Stimulated activated naive B cell treated with anti-CD40 and anti-IgM and Interleukin-4, amounts not matched to agents 10 μg/mL and 1 μg/mL and 100 μg/mL, for 72 hours (primary cell): Measurements from ENCODE around the gene CES4A.
"Not testable (repeated sequence)": the region's sequence is repeated elsewhere in the genome, so short reads cannot be mapped to it uniquely, and the experiment has no call there.

Experiments used
- ATAC-seq, 2 donors: fragments of 150-1000 bp; cut with Tn5 transposase; replicated peaks; 2 replicates each; pipeline ENCODE4 v1.10.0; 2021; ENCODE audit warnings: moderate library complexity in 1 of 2
- DNase-seq: peaks from one replicate; pipeline ENCODE4 v3.0.0; 2021
- H3K27ac Mint-ChIP-seq: one replicate; pipeline ENCODE4 v1.8.0; 2022; ENCODE audit warnings: mild to moderate bottlenecking, mixed read lengths
- H3K27me3 Mint-ChIP-seq, 2 donors: one replicate each; pipeline ENCODE4 v1.8.0; 2022; ENCODE audit warnings: mixed read lengths in 2 of 2
- H3K36me3 Mint-ChIP-seq, 2 donors: one replicate each; pipeline ENCODE4 v1.8.0; 2022; ENCODE audit warnings: mixed read lengths in 2 of 2, mild to moderate bottlenecking in 1 of 2
- H3K4me1 Mint-ChIP-seq, 2 donors: one replicate each; pipeline ENCODE4 v1.8.0; 2022; ENCODE audit warnings: mixed read lengths in 2 of 2, mild to moderate bottlenecking in 1 of 2
- H3K4me3 Mint-ChIP-seq, 2 donors: one replicate each; pipeline ENCODE4 v1.8.0; 2022; ENCODE audit warnings: mild to moderate bottlenecking in 2 of 2, mixed read lengths in 2 of 2, moderate library complexity in 1 of 2
- H3K9me3 Mint-ChIP-seq, 2 donors: one replicate each; pipeline ENCODE4 v1.8.0; 2022; ENCODE audit warnings: mixed read lengths in 2 of 2, mild to moderate bottlenecking in 1 of 2

Gene CES4A

GRCh38 chr16:66964049-66964448, 24.3 kb upstream of the CES4A start:
- H3K27ac Mint-ChIP-seq, result no peak overlapping the region
- H3K27me3 Mint-ChIP-seq, result peaks cover 14 to 18% of the 10 kb centered on the region in 2 donors
- DNase-seq (no peak), ATAC-seq (no peak)
- no peak overlapping the region for H3K4me3 Mint-ChIP-seq
- H3K36me3 Mint-ChIP-seq, result no peaks in the 10 kb centered on the region
- H3K4me1 Mint-ChIP-seq, result peaks cover 9 to 17% of the 10 kb centered on the region in 2 donors
- H3K9me3 Mint-ChIP-seq, result no peaks in the 10 kb centered on the region

- DNase-seq (no peak), ATAC-seq (no peak)
- Mint-ChIP-seq H3K9me3 (no peaks in the 10 kb centered on the region), H3K4me3 (no peak overlapping the region), H3K36me3 (no peaks in the 10 kb centered on the region), H3K27me3 (peaks cover 9 to 16% of the 10 kb centered on the region in 2 donors), H3K4me1 (no peaks in the 10 kb centered on the region), H3K27ac (no peak overlapping the region)
Measured at GRCh38 chr16:66968847-66969246, 19.5 kb upstream of the CES4A start.

- peaks cover 0 to 9% of the 10 kb centered on the region in 2 donors for H3K27me3 Mint-ChIP-seq
- no peak overlapping the region for H3K4me3 Mint-ChIP-seq
- ATAC-seq, result no peak
- H3K4me1 Mint-ChIP-seq, result peaks cover 2 to 4% of the 10 kb centered on the region in 2 donors
- no peak for DNase-seq
- no peak overlapping the region for H3K27ac Mint-ChIP-seq
- H3K36me3 Mint-ChIP-seq, result no peaks in the 10 kb centered on the region
- no peaks in the 10 kb centered on the region for H3K9me3 Mint-ChIP-seq
Measured at GRCh38 chr16:66970775-66971720, 17.3 kb upstream of the CES4A start.

GRCh38 chr16:66972983-66973382, 15.4 kb upstream of the CES4A start:
- no peaks in the 10 kb centered on the region for H3K36me3 Mint-ChIP-seq
- DNase-seq, result no peak
- H3K4me1 Mint-ChIP-seq, result peaks cover 5 to 10% of the 10 kb centered on the region in 2 donors
- H3K27ac Mint-ChIP-seq, result no peak overlapping the region
- no peak overlapping the region for H3K4me3 Mint-ChIP-seq
- no peaks in the 10 kb centered on the region for H3K9me3 Mint-ChIP-seq
- peaks cover 8 to 24% of the 10 kb centered on the region in 2 donors for H3K27me3 Mint-ChIP-seq
- ATAC-seq, result no peak

GRCh38 chr16:66973716-66974115, 14.7 kb upstream of the CES4A start:
- H3K27ac Mint-ChIP-seq, result no peak overlapping the region
- peaks cover 8 to 24% of the 10 kb centered on the region in 2 donors for H3K27me3 Mint-ChIP-seq
- H3K9me3 Mint-ChIP-seq, result no peaks in the 10 kb centered on the region
- no peak overlapping the region for H3K4me3 Mint-ChIP-seq
- H3K36me3 Mint-ChIP-seq, result no peaks in the 10 kb centered on the region
- H3K4me1 Mint-ChIP-seq, result peaks cover 5 to 10% of the 10 kb centered on the region in 2 donors
- ATAC-seq, result no peak
- no peak for DNase-seq

- H3K4me3 Mint-ChIP-seq, H3K4me1 Mint-ChIP-seq, H3K9me3 Mint-ChIP-seq, H3K27ac Mint-ChIP-seq, ATAC-seq, DNase-seq, H3K36me3 Mint-ChIP-seq: not testable (repeated sequence)
- peaks cover 8 to 24% of the 10 kb centered on the region in 2 donors for H3K27me3 Mint-ChIP-seq
Measured at GRCh38 chr16:66974156-66974931, 14.0 kb upstream of the CES4A start.

- peaks cover 8 to 24% of the 10 kb centered on the region in 2 donors for H3K27me3 Mint-ChIP-seq
- not testable (repeated sequence) for H3K9me3 Mint-ChIP-seq, DNase-seq, H3K4me3 Mint-ChIP-seq, H3K36me3 Mint-ChIP-seq, H3K4me1 Mint-ChIP-seq, H3K27ac Mint-ChIP-seq, ATAC-seq
Measured at GRCh38 chr16:66974932-66975246, 13.5 kb upstream of the CES4A start.

- ATAC-seq (no peak), DNase-seq (no peak)
- Mint-ChIP-seq H3K27ac (no peak overlapping the region), H3K27me3 (peaks cover 8 to 24% of the 10 kb centered on the region in 2 donors), H3K36me3 (no peaks in the 10 kb centered on the region), H3K4me3 (no peak overlapping the region), H3K9me3 (no peaks in the 10 kb centered on the region), H3K4me1 (peaks cover 5 to 10% of the 10 kb centered on the region in 2 donors)
Measured at GRCh38 chr16:66975302-66975893, 13.0 kb upstream of the CES4A start.

- no peak for DNase-seq
- Mint-ChIP-seq H3K4me1 (peaks cover 5 to 10% of the 10 kb centered on the region in 2 donors), H3K4me3 (no peak overlapping the region)
Measured at GRCh38 chr16:66976746-66977145, 11.6 kb upstream of the CES4A start.

GRCh38 chr16:66977341-66978113, 10.9 kb upstream of the CES4A start:
- peaks cover 8 to 24% of the 10 kb centered on the region in 2 donors for H3K27me3 Mint-ChIP-seq
- H3K9me3 Mint-ChIP-seq, result no peaks in the 10 kb centered on the region
- no peaks in the 10 kb centered on the region for H3K36me3 Mint-ChIP-seq
- H3K27ac Mint-ChIP-seq, result no peak overlapping the region
- DNase-seq (peak; percentile 71), ATAC-seq (peak; percentile 99)
- H3K4me3 Mint-ChIP-seq, result no peak overlapping the region
- H3K4me1 Mint-ChIP-seq, result peaks cover 5 to 10% of the 10 kb centered on the region in 2 donors

More at GRCh38 chr16:66976746-66977145, 11.6 kb upstream of the CES4A start:
- ATAC-seq, result no peak
- H3K9me3 Mint-ChIP-seq, result no peaks in the 10 kb centered on the region
- no peak overlapping the region for H3K27ac Mint-ChIP-seq
- H3K36me3 Mint-ChIP-seq, result no peaks in the 10 kb centered on the region
- peaks cover 8 to 24% of the 10 kb centered on the region in 2 donors for H3K27me3 Mint-ChIP-seq

- H3K9me3 Mint-ChIP-seq, result no peaks in the 10 kb centered on the region
- no peak for DNase-seq
- no peak for ATAC-seq
- no peak overlapping the region for H3K27ac Mint-ChIP-seq
- no peaks in the 10 kb centered on the region for H3K36me3 Mint-ChIP-seq
- H3K4me3 Mint-ChIP-seq, result no peak overlapping the region
- H3K4me1 Mint-ChIP-seq, result peaks cover 5 to 10% of the 10 kb centered on the region in 2 donors
- H3K27me3 Mint-ChIP-seq, result peaks cover 8 to 15% of the 10 kb centered on the region in 2 donors
Measured at GRCh38 chr16:66979011-66979717, 9.2 kb upstream of the CES4A start.

- H3K27me3 Mint-ChIP-seq, result peaks cover 0 to 7% of the 10 kb centered on the region in 2 donors
- no peak overlapping the region for H3K4me3 Mint-ChIP-seq
- ATAC-seq, result no peak
- DNase-seq, result no peak
- no peak overlapping the region for H3K27ac Mint-ChIP-seq
- H3K9me3 Mint-ChIP-seq, result no peaks in the 10 kb centered on the region
- no peaks in the 10 kb centered on the region for H3K36me3 Mint-ChIP-seq
- H3K4me1 Mint-ChIP-seq, result no peaks in the 10 kb centered on the region
Measured at GRCh38 chr16:66983033-66983432, 5.4 kb upstream of the CES4A start.

GRCh38 chr16:66984892-66985311, 3.5 kb upstream of the CES4A start:
- Mint-ChIP-seq H3K27ac (peak overlapping the region; percentile 31), H3K4me3 (no peak overlapping the region)

More at GRCh38 chr16:66984892-66985311, 3.5 kb upstream of the CES4A start:
- peak; percentile 72 to 80 for ATAC-seq
- H3K9me3 Mint-ChIP-seq, result no peaks in the 10 kb centered on the region
- H3K27me3 Mint-ChIP-seq, result peaks cover 0 to 9% of the 10 kb centered on the region in 2 donors
- H3K4me1 Mint-ChIP-seq, result no peaks in the 10 kb centered on the region
- no peaks in the 10 kb centered on the region for H3K36me3 Mint-ChIP-seq
- no peak for DNase-seq
